ENCODE results near the gene MSRB2.

DNA sequence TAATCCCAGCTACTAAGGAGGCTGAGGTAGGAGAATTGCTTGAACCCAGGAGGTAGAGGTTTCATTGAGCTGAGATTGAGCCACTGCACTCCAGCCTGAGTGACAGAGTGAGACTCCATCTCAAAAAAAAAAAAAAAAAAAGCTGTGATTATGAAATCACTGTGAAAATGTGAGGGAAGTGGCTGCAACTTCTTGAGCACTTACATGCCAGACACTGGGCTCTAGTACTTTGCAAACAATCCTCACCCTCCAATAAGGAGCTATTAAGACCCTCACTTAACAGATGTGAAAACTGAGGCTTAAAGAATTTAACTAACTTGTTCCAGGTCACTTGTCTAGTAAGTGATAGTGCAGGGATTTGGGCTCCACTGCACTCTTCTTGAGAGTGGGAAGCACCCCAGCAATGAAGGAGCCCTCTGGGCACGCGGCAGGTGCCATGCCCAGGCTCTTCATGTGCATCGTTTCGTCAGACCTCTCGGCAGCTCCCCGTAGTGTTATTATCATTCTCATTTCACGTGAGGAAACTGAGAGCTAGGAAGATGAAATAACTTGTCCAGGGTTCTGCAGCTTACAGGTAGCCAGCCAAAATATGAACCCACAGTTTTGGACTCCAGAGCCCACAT, 19.0 kb downstream of the MSRB2 start:
- TF ChIP-seq POLR2AphosphoS5 (IDR thresholded peaks at IDR 0.05) (no peak), EZH2 (IDR thresholded peaks at IDR 0.05; ENCODE audit: borderline replicate concordance, insufficient read depth, low read length, poor library complexity, severe bottlenecking) (no peak)

All from neural cell (in vitro differentiated cells).